A673 (cell line): Measurements from ENCODE around the gene IGFN1.

Source experiments
- CTCF ChIP-seq: fragments of 300-800, 200-600 bp; sonication (generic); conservative IDR thresholded peaks from 2 replicates; pipeline ENCODE4 v1.5.1; 2017; ENCODE audit warnings: low read depth, mild to moderate bottlenecking, antibody characterized with exemption, low read length, moderate library complexity, mixed read lengths
- EZH2 ChIP-seq: fragments of 200-600 bp; sonication (generic); IDR thresholded peaks from 2 replicates; pipeline ENCODE4 v1.6.1; 2017; ENCODE audit warnings: borderline replicate concordance, low read depth, mild to moderate bottlenecking, mixed read lengths, antibody characterized with exemption, low read length; ENCODE audit not compliant: poor library complexity, severe bottlenecking

- TF ChIP-seq CTCF (no peak), EZH2 (no peak)
Observed at GRCh38 chr1:201170533-201171062, 20.0 kb upstream of the IGFN1 start.
